Adrenal gland (tissue), 12 donors: ENCODE measurements around the gene PWWP2B. TPM values are rescaled to one million over a fixed set of nuclear protein-coding genes. Genes with fewer than 3 reads are reported as not detected.
A peak's percentile ranks its signal among the peaks of the same experiment; 100 is the strongest.
"Not testable (repeated sequence)": the region's sequence is repeated elsewhere in the genome, so short reads cannot be mapped to it uniquely, and the experiment has no call there.

ENCODE experiments used
- DNase-seq, 7 donors: peaks; one replicate each; pipeline ENCODE4 v3.0.0-alpha.2; 2019 to 2020
- H3K27ac ChIP-seq, 5 donors: fragments of 200-600 bp; sonication (generic) in 4 of 5; 1 replicate in 3 of 5; 2 replicates in 2 of 5; pipeline versions ENCODE4 v1.5.1 to v1.8.0; 2016 to 2020; ENCODE audit warnings: mild to moderate bottlenecking in 1 of 5
- H3K27me3 ChIP-seq: fragments of 200-600 bp; 2 replicates; pipeline ENCODE4 v1.8.0; 2021
- H3K36me3 ChIP-seq, 2 donors: fragments of 200-600 bp; replicated peaks in 1 of 2; 1 replicate in 1 of 2; 2 replicates in 1 of 2; pipeline versions ENCODE4 v1.5.1 to v1.8.0; 2018 to 2022
- H3K4me1 ChIP-seq, 2 donors: fragments of 200-600 bp; replicated peaks in 1 of 2; 1 replicate in 1 of 2; 2 replicates in 1 of 2; pipeline versions ENCODE4 v1.5.1 to v1.8.0; 2018 to 2021
- H3K4me3 ChIP-seq, 4 donors: fragments of 200-600 bp; sonication (generic) in 3 of 4; one replicate each; pipeline ENCODE4 v1.5.1; 2016 to 2018
- H3K9me3 ChIP-seq, 3 donors: fragments of 200-600 bp; sonication (generic) in 1 of 3; replicated peaks in 1 of 3; 1 replicate in 2 of 3; 2 replicates in 1 of 3; pipeline versions ENCODE4 v1.5.1 to v1.8.0; 2016 to 2021
- POLR2A ChIP-seq, 2 donors: fragments of 450-650 bp; IDR thresholded peaks; one replicate each; pipeline ENCODE4 v1.6.1; 2017; ENCODE audit warnings: antibody characterized with exemption in 2 of 2, mild to moderate bottlenecking in 2 of 2, moderate library complexity in 1 of 2
- WGBS, 4 donors: extraction: QIAGEN DNeasy Blood & Tissue Kit in 2 of 4; methylation state at CpG; one replicate each; pipeline versions ENCODE4 v1.1.5 to v1.1.7; 2013 to 2017; 5-methylcytosine and 5-hydroxymethylcytosine counted together
- intact Hi-C, 2 donors: fragments of 100-400 bp; cut with DNase I; formaldehyde crosslinking; loops; one replicate each; pipeline versions ENCODE4 v1.14.1 to v1.15.0; 2022 to 2023
- polyA plus RNA-seq, 3 donors: library from polyadenylated mRNA; stranded (reverse); fragments of 200-250 nt in 2 of 3; fragments of 350-450 nt in 1 of 3; fragmentation: Illumina TruSeq in 1 of 3; extraction: RNeasy Lipid Tissue Mini Kit (QIAGEN cat#74804) in 1 of 3; gene quantifications; one replicate each; pipeline ENCODE4 v1.2.3, GENCODE V29; 2013 to 2014
- total RNA-seq, 9 donors: library from RNA; depleted of rRNA in 4 of 9; stranded (reverse); fragments of >200 nt in 4 of 9; fragments of 120-200 nt in 1 of 9; fragmentation: NEBNext Ultra II Directional in 1 of 9; extraction: Animal tissue kit (Norgen Biotek cat#: 25700) in 1 of 9; gene quantifications; one replicate each; pipeline versions ENCODE4 v1.1.0 to v1.2.4, GENCODE V29; 2013 to 2023
- TF ChIP-seq, protein P1 (sequence below), 6 experiments: fragments of 450-650 bp in 4 of 6; fragments of 200-600 bp in 2 of 6; sonication (generic) in 1 of 6; IDR thresholded peaks; 1 replicate in 5 of 6; 2 replicates in 1 of 6; pipeline versions ENCODE4 v1.5.1 to v1.8.0; 2016 to 2021; ENCODE audit warnings: antibody characterized with exemption in 6 of 6, mild to moderate bottlenecking in 2 of 6, moderate library complexity in 1 of 6
- donor health status: healthy with polysubstance abuse.
- donor health status: Bipolar disorder and iron deficiency.
- donor health status: DM: yes; HTN: yes; CAD: no.
- donor health status: DM: no; HTN: no; CAD: no.
- donor health status: DM: no; HTN: no; CAD: no.
- donor health status: DM: yes; HTN: yes; CAD: no.

The PWWP2B gene
- total and polyA plus RNA-seq, 12 donors: 3.4 to 75.3 (median 40.7) TPM

DNA sequence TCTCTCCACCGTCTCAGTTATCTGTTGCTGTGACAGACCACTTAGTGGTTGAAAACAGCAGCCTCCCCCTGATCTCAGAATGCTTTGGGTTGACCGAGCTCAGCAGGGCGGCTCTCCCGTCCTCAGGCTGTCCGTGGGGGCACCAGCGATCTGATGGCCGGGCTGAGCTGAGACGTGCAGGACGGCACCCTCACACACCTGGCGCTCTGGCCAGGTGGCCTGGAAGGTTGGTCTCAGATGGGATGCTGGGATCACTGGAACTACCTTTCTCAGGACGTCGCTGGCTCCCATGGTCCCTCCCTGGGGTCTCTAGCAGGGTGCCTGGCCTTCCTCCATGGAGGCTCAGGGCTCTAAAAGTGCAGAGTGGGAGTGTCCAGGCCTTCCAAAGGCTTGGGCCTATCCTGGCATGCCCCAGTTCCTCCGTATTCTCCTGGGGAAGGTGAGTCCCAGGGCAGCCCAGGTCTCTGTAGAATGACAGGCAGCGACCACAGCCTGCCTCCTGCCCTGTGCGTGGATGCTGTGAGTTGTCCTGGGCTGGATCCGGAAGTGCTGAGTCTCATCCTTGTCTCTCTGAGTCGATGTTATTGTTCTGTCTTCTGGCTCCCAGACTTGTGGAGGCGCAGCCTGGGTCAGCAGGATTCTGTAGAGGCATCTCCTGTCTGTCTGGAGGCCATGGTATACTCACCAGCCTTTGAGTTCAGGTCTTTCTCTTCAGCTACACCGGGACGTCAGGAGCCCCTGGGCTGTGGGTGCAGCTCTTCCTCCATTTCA is 12.2 kb upstream of the PWWP2B start:
- H3K4me3 ChIP-seq: no peak overlapping the region
- DNase-seq: peak in 2 of 7 donors; percentile 7 to 19
- H3K4me1 ChIP-seq: peaks cover 8 to 11% of the 10 kb centered on the region in 2 donors
- no peaks in the 10 kb centered on the region for H3K36me3 ChIP-seq
- no peaks in the 10 kb centered on the region for H3K27me3 ChIP-seq
- H3K9me3 ChIP-seq: no peaks in the 10 kb centered on the region
- intact Hi-C loops: loop anchor here (5.0 to 10.0 kb wide), 3 partner anchors 67 to 260 kb away; no protein-coding TSS in a partner anchor
- no peak overlapping the region for H3K27ac ChIP-seq
- WGBS, 4 donors: 89 to 93% (median 91%) methylated on average over 7 to 20 of the region's 20 CpGs
- TF ChIP-seq POLR2A (IDR thresholded peaks at IDR 0.05): no peak
- TF ChIP-seq, protein P1, sequence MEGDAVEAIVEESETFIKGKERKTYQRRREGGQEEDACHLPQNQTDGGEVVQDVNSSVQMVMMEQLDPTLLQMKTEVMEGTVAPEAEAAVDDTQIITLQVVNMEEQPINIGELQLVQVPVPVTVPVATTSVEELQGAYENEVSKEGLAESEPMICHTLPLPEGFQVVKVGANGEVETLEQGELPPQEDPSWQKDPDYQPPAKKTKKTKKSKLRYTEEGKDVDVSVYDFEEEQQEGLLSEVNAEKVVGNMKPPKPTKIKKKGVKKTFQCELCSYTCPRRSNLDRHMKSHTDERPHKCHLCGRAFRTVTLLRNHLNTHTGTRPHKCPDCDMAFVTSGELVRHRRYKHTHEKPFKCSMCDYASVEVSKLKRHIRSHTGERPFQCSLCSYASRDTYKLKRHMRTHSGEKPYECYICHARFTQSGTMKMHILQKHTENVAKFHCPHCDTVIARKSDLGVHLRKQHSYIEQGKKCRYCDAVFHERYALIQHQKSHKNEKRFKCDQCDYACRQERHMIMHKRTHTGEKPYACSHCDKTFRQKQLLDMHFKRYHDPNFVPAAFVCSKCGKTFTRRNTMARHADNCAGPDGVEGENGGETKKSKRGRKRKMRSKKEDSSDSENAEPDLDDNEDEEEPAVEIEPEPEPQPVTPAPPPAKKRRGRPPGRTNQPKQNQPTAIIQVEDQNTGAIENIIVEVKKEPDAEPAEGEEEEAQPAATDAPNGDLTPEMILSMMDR (IDR thresholded peaks at IDR 0.05): no peak

DNA sequence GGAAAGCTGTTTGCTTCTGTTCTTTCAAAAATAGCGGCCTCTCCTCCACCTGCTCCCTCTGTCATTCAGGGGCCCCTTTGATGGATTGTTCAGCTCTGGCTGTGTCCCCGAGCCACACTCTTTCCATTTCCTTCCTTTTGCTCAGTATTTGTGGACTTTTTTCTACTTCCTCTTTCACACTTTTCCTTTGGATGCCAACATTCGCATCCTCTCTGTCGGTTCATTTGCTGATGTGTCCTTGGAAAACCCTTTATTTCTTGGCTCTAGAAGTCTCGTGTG is 11.7 kb upstream of the PWWP2B start:
- Histone ChIP-seq H3K27ac (no peak overlapping the region), H3K9me3 (no peaks in the 10 kb centered on the region), H3K36me3 (no peaks in the 10 kb centered on the region), H3K4me1 (peaks cover 8 to 11% of the 10 kb centered on the region in 2 donors), H3K4me3 (no peak overlapping the region), H3K27me3 (no peaks in the 10 kb centered on the region)
- DNase-seq: no peak
- WGBS, 4 donors: 50 to 56% (median 53%) methylated on average over 5 of the region's 5 CpGs
- intact Hi-C loops: loop anchor here (5.0 to 10.0 kb wide), 3 partner anchors 67 to 259 kb away; no protein-coding TSS in a partner anchor
- TF ChIP-seq POLR2A (IDR thresholded peaks at IDR 0.05): no peak
- TF ChIP-seq, protein P1 (IDR thresholded peaks at IDR 0.05): no peak

DNA sequence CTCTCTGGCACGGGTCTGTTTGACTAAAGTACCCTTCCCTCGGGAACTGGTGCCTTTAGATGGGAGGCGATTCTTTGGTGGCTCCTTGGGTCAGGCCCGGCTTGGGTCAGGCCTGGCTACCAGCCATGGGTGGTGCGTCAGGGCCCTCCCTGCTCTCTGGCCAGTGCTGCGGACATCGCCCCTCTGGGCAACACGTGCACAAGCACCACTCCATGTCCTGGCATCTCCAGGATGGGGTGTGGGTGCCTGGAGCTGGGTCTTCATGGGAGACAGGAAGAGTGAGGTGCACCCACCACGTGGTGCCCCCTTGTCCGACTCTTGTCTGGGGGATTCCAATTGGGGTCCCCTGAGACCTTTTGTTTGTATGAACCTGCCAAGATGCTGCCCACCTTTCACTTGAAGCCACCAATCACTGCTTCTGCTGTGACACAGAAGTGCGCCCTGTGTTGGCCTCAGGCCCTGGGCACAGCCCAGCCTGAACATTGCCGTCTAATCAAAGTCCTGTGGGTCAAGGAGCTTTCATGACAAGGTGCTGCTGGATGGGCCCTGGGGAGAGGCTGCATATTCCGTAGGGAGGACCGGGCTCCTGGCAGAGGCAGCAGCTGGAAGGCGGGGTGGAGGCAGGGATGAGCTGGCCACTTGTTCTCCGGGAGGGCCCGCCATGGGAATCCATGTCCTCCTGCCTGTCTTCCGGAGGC is 11.1 kb upstream of the PWWP2B start:
- H3K4me3 ChIP-seq: no peak overlapping the region
- H3K4me1 ChIP-seq: peaks cover 8 to 11% of the 10 kb centered on the region in 2 donors
- no peak overlapping the region for H3K27ac ChIP-seq
- intact Hi-C loops: loop anchor here (5.0 to 10.0 kb wide), 3 partner anchors 66 to 259 kb away; no protein-coding TSS in a partner anchor
- no peak for TF ChIP-seq POLR2A (IDR thresholded peaks at IDR 0.05)
- TF ChIP-seq, protein P1 (IDR thresholded peaks at IDR 0.05): no peak
- H3K27me3 ChIP-seq: no peaks in the 10 kb centered on the region
- no peaks in the 10 kb centered on the region for H3K36me3 ChIP-seq
- DNase-seq: peak in 3 of 7 donors; percentile 16 to 27 (median 20)
- WGBS, 4 donors: 75 to 87% (median 82%) methylated on average over 14 to 18 of the region's 18 CpGs
- H3K9me3 ChIP-seq: no peaks in the 10 kb centered on the region

DNA sequence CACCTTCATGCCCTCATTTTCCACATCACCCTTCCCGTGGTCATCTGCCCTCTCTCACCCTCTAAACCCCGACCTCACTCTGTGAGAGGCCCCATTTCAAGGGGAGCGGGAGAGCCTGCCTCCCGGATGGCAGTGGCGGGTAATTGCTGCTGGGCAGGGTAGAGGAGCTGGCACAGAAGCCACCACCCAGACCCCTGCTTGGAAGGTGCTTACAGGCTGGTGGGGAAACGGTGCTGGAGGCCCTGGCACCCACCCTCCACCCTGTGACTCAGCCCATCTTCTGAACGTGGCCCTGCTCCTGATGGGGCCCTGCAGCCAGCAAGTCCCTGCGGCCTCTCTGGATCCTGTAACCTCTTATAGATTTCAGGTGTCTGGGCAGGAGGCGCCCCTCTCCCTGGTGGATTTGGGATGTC is 10.6 kb upstream of the PWWP2B start:
- TF ChIP-seq, protein P1 (IDR thresholded peaks at IDR 0.05): no peak
- TF ChIP-seq POLR2A (IDR thresholded peaks at IDR 0.05): no peak
- H3K27me3 ChIP-seq: no peaks in the 10 kb centered on the region
- no peak overlapping the region for H3K27ac ChIP-seq
- DNase-seq: peak in 2 of 7 donors; percentile 12 to 15
- intact Hi-C loops: loop anchor here (5.0 to 10.0 kb wide), 3 partner anchors 66 to 258 kb away; no protein-coding TSS in a partner anchor
- no peaks in the 10 kb centered on the region for H3K9me3 ChIP-seq
- H3K36me3 ChIP-seq: no peaks in the 10 kb centered on the region
- peaks cover 8 to 11% of the 10 kb centered on the region in 2 donors for H3K4me1 ChIP-seq
- 72 to 77% (median 74%) methylated on average over 9 of the region's 9 CpGs for WGBS, 4 donors
- no peak overlapping the region for H3K4me3 ChIP-seq

DNA sequence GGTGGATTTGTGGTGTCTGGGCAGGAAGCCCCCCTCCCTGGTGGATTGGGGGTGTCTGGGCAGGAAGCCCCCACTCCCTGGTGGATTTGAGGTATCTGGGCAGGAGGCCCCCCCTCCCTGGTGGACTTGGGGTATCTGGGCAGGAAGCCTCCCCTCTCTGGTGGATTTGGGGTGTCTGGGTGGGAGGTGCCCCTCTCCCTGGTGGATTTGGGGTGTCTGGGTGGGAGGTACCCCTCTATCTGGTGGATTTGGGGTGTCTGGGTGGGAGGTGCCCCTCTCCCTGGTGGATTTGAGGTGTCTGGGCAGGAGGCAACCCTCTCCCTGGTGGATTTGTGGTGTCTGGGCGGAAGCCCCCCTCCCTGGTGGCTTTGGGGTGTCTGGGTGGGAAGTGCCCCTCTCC is 10.1 kb upstream of the PWWP2B start:
- intact Hi-C loops: loop anchor here (5.0 to 10.0 kb wide), 3 partner anchors 65 to 258 kb away; no protein-coding TSS in a partner anchor
- H3K36me3 ChIP-seq, H3K4me3 ChIP-seq, H3K27me3 ChIP-seq, H3K9me3 ChIP-seq, H3K27ac ChIP-seq: not testable (repeated sequence)
- peaks cover 8 to 11% of the 10 kb centered on the region in 2 donors for H3K4me1 ChIP-seq
- DNase-seq: peak in 1 of 7 donors; percentile 15
- WGBS, 4 donors: 80 to 92% (median 91%) methylated on average over 1 of the region's 1 CpG; no CpG with 5 or more reads in 1 of the 4 donors
